Liver (tissue), 9 donors: ENCODE measurements around the gene ZNF280B. TPM values are rescaled to one million over a fixed set of nuclear protein-coding genes. Genes with fewer than 3 reads are reported as not detected.

Source experiments
- DNase-seq: peaks from one replicate; pipeline ENCODE4 v3.0.0-alpha.2; 2017; ENCODE audit warnings: low spot score
- H3K27ac ChIP-seq, 2 donors: one replicate each; pipeline ENCODE4 v1.7.0; 2013; ENCODE audit warnings: inconsistent platforms in 2 of 2, low read length in 2 of 2, control low read depth in 1 of 2, low read depth in 1 of 2, mild to moderate bottlenecking in 1 of 2
- H3K27me3 ChIP-seq, 4 donors: one replicate each; pipeline versions ENCODE4 v1.6.1 to v1.7.0; 2013; ENCODE audit warnings: low read length in 3 of 4, inconsistent platforms in 1 of 4, mild to moderate bottlenecking in 1 of 4, moderate library complexity in 1 of 4; ENCODE audit not compliant: control insufficient read depth in 4 of 4, insufficient read depth in 4 of 4
- H3K36me3 ChIP-seq, 4 donors: one replicate each; pipeline versions ENCODE4 v1.6.1 to v1.7.0; 2013; ENCODE audit warnings: low read length in 3 of 4, mild to moderate bottlenecking in 3 of 4, low read depth in 1 of 4, moderate library complexity in 1 of 4; ENCODE audit not compliant: control insufficient read depth in 4 of 4, insufficient read depth in 3 of 4
- H3K4me1 ChIP-seq, 4 donors: one replicate each; pipeline versions ENCODE4 v1.6.1 to v1.7.0; 2013; ENCODE audit warnings: low read length in 3 of 4, mild to moderate bottlenecking in 3 of 4, moderate library complexity in 1 of 4; ENCODE audit not compliant: control insufficient read depth in 4 of 4, insufficient read depth in 4 of 4
- H3K4me3 ChIP-seq, 3 donors: one replicate each; pipeline versions ENCODE4 v1.6.1 to v1.7.0; 2013; ENCODE audit warnings: low read length in 3 of 3, control low read depth in 1 of 3, low read depth in 1 of 3, mild to moderate bottlenecking in 1 of 3
- H3K9ac ChIP-seq, 2 donors: one replicate each; pipeline ENCODE4 v1.7.0; 2013; ENCODE audit warnings: low read length in 2 of 2, mild to moderate bottlenecking in 2 of 2, moderate library complexity in 2 of 2, control low read depth in 1 of 2, low read depth in 1 of 2
- H3K9me3 ChIP-seq, 4 donors: one replicate each; pipeline versions ENCODE4 v1.6.1 to v1.7.0; 2013; ENCODE audit warnings: low read length in 3 of 4; ENCODE audit not compliant: control insufficient read depth in 4 of 4
- EGR1 ChIP-seq, 2 donors: IDR thresholded peaks; 2 replicates each; pipeline ENCODE4 v1.6.1; 2016 to 2018; ENCODE audit warnings: antibody characterized with exemption in 2 of 2, low read depth in 2 of 2
- FOXA1 ChIP-seq: IDR thresholded peaks from 2 replicates; pipeline ENCODE4 v1.6.1; 2016; ENCODE audit warnings: antibody characterized with exemption
- FOXA2 ChIP-seq: IDR thresholded peaks from 2 replicates; pipeline ENCODE4 v1.6.1; 2016; ENCODE audit warnings: antibody characterized with exemption
- GABPA ChIP-seq, 2 donors: IDR thresholded peaks in 1 of 2; conservative IDR thresholded peaks in 1 of 2; 2 replicates each; pipeline ENCODE4 v1.6.1; 2016; ENCODE audit warnings: antibody characterized with exemption in 2 of 2, mild to moderate bottlenecking in 1 of 2, moderate library complexity in 1 of 2
- HNF4A ChIP-seq, 2 donors: conservative IDR thresholded peaks; 2 replicates each; pipeline ENCODE4 v1.6.1; 2016; ENCODE audit warnings: antibody characterized with exemption in 2 of 2, mild to moderate bottlenecking in 2 of 2
- HNF4G ChIP-seq: IDR thresholded peaks from 2 replicates; pipeline ENCODE4 v1.6.1; 2016; ENCODE audit warnings: antibody characterized with exemption
- JUND ChIP-seq, 2 donors: IDR thresholded peaks; 2 replicates each; pipeline ENCODE4 v1.6.1; 2016; ENCODE audit warnings: antibody characterized with exemption in 2 of 2
- NR2F2 ChIP-seq: IDR thresholded peaks from 2 replicates; pipeline ENCODE4 v1.6.1; 2016; ENCODE audit warnings: antibody characterized with exemption
- RAD21 ChIP-seq, 2 donors: IDR thresholded peaks; 2 replicates each; pipeline ENCODE4 v1.6.1; 2016; ENCODE audit warnings: antibody characterized with exemption in 2 of 2, mild to moderate bottlenecking in 2 of 2
- RXRA ChIP-seq, 2 donors: IDR thresholded peaks; 2 replicates each; pipeline ENCODE4 v1.6.1; 2017 to 2018; ENCODE audit warnings: antibody characterized with exemption in 2 of 2, mild to moderate bottlenecking in 1 of 2
- SP1 ChIP-seq: IDR thresholded peaks from 2 replicates; pipeline ENCODE4 v1.6.1; 2018; ENCODE audit warnings: antibody characterized with exemption, mild to moderate bottlenecking
- TAF1 ChIP-seq: conservative IDR thresholded peaks from 2 replicates; pipeline ENCODE4 v1.6.1; 2016; ENCODE audit warnings: antibody characterized with exemption, mild to moderate bottlenecking
- YY1 ChIP-seq: IDR thresholded peaks from 2 replicates; pipeline ENCODE4 v1.6.1; 2016; ENCODE audit warnings: antibody characterized with exemption, mild to moderate bottlenecking
- WGBS: extraction: QIAGEN DNeasy Blood & Tissue Kit; methylation state at CpG from one replicate; pipeline ENCODE4 v1.1.7; 2013; 5-methylcytosine and 5-hydroxymethylcytosine counted together
- polyA plus RNA-seq, 2 donors: library from polyadenylated mRNA; stranded (reverse) in 1 of 2; unstranded in 1 of 2; fragments of 200-250 nt in 1 of 2; fragments of >200 nt in 1 of 2; fragmentation: Nextera tagmentation in 1 of 2; extraction: Ambion mirVana in 1 of 2; gene quantifications; one replicate each; pipeline versions ENCODE4 v1.2.1 to v1.2.3, GENCODE V29; 2013 to 2015
- total RNA-seq, 2 donors: library from RNA; depleted of rRNA; stranded (reverse); fragments of >200 nt; gene quantifications; one replicate each; pipeline ENCODE4 v1.2.3, GENCODE V29; 2014
- TF ChIP-seq, protein P1 (sequence below): fragments of 150-350 bp; IDR thresholded peaks from 2 replicates; pipeline ENCODE4 v1.5.1; 2017; ENCODE audit warnings: improper control_type of control experiment, low read depth, low read length; ENCODE audit not compliant: missing input control
- TF ChIP-seq, protein P2 (sequence below): IDR thresholded peaks from 2 replicates; pipeline ENCODE4 v1.6.1; 2016; ENCODE audit warnings: antibody characterized with exemption
- TF ChIP-seq, protein P3 (sequence below): IDR thresholded peaks from 2 replicates; pipeline ENCODE4 v1.6.1; 2016; ENCODE audit warnings: antibody characterized with exemption
- TF ChIP-seq, protein P4 (sequence below): IDR thresholded peaks from 2 replicates; pipeline ENCODE4 v1.6.1; 2016; ENCODE audit warnings: antibody characterized with exemption
- donor health status: healthy.
- donor health status: healthy.
- donor health status: healthy.
- donor health status: healthy.
- donor health status: healthy.

ZNF280B gene
- total and polyA plus RNA-seq, 4 donors, result 0.03 to 0.84 (median 0.06) TPM

DNA sequence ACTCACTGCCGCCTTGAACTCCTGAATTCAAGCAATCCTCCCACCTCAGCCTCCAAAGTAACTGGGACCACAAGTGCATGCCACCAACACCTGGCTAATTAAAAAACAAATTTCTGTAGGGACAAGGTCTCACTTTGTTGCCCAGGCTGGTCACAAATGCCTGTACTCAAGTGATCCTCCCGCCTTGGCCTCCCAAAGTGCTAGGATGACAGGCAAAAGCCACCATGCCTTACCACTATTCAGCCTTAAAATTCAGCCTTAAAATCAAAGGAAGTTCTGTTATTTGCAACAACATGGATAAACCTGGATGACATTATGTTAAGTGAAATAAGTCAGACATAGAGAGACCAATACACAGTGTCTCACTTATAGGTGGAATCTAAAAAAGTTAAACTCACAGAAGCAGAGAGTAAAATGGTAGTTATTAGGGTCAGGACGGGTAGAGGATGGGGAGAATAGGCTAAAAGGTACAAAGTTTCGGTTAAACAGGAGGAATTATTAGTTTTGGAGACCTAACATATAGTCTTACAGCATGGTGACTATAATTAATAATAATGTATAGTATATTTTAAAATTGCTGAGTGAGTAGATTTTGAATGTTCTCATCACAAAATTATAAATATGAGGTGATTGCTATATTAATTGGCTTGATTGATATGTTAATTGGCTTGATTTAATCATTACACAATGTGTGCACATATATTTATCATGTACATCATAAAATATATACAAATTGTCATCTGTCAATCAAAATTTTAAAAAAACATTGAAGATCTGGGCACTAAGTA is 17.8 kb upstream of the ZNF280B start:
- TF ChIP-seq, protein P1, sequence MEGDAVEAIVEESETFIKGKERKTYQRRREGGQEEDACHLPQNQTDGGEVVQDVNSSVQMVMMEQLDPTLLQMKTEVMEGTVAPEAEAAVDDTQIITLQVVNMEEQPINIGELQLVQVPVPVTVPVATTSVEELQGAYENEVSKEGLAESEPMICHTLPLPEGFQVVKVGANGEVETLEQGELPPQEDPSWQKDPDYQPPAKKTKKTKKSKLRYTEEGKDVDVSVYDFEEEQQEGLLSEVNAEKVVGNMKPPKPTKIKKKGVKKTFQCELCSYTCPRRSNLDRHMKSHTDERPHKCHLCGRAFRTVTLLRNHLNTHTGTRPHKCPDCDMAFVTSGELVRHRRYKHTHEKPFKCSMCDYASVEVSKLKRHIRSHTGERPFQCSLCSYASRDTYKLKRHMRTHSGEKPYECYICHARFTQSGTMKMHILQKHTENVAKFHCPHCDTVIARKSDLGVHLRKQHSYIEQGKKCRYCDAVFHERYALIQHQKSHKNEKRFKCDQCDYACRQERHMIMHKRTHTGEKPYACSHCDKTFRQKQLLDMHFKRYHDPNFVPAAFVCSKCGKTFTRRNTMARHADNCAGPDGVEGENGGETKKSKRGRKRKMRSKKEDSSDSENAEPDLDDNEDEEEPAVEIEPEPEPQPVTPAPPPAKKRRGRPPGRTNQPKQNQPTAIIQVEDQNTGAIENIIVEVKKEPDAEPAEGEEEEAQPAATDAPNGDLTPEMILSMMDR, result no peak
- no peak for TF ChIP-seq TAF1
- Histone ChIP-seq H3K27me3 (no peaks in the 10 kb centered on the region), H3K27ac (no peak overlapping the region), H3K4me3 (no peak overlapping the region), H3K36me3 (no peaks in the 10 kb centered on the region), H3K9me3 (no peaks in the 10 kb centered on the region), H3K9ac (no peak overlapping the region), H3K4me1 (no peaks in the 10 kb centered on the region)
- WGBS, result 81% methylated on average over 4 of the region's 4 CpGs
- no peak for DNase-seq

DNA sequence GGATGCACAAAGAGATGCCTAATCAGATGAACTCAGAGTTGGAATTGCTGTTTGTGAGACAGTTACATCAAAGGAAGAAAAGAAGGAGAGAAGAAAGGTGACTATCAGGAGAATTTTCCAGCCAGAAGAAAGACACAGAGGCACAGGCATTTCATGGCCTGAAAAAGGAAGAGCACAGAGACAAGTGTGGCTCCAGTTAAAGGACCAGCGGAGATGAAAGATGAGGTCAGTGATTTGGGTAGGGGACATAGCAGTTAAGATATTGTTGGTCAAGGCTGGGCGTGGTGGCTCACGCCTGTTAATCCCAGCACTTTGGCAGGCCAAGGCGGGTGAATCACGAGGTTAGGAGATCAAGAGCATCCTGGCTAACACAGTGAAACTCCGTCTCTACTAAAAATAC is 15.0 kb upstream of the ZNF280B start:
- no peak for DNase-seq
- no peaks in the 10 kb centered on the region for H3K4me1 ChIP-seq
- H3K9ac ChIP-seq, result no peak overlapping the region
- peaks cover 0 to 3% (median 0%) of the 10 kb centered on the region in 4 donors for H3K27me3 ChIP-seq
- H3K36me3 ChIP-seq, result no peaks in the 10 kb centered on the region
- TF ChIP-seq SP1 (no peak), RXRA (IDR thresholded peaks at IDR 0.05) (no peak), JUND (IDR thresholded peaks at IDR 0.05) (no peak), TAF1 (no peak)
- TF ChIP-seq, protein P2, sequence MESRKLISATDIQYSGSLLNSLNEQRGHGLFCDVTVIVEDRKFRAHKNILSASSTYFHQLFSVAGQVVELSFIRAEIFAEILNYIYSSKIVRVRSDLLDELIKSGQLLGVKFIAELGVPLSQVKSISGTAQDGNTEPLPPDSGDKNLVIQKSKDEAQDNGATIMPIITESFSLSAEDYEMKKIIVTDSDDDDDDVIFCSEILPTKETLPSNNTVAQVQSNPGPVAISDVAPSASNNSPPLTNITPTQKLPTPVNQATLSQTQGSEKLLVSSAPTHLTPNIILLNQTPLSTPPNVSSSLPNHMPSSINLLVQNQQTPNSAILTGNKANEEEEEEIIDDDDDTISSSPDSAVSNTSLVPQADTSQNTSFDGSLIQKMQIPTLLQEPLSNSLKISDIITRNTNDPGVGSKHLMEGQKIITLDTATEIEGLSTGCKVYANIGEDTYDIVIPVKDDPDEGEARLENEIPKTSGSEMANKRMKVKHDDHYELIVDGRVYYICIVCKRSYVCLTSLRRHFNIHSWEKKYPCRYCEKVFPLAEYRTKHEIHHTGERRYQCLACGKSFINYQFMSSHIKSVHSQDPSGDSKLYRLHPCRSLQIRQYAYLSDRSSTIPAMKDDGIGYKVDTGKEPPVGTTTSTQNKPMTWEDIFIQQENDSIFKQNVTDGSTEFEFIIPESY, result no peak
- H3K4me3 ChIP-seq, result no peak overlapping the region
- H3K27ac ChIP-seq, result no peak overlapping the region
- H3K9me3 ChIP-seq, result no peaks in the 10 kb centered on the region
- 83% methylated on average over 6 of the region's 6 CpGs for WGBS

DNA sequence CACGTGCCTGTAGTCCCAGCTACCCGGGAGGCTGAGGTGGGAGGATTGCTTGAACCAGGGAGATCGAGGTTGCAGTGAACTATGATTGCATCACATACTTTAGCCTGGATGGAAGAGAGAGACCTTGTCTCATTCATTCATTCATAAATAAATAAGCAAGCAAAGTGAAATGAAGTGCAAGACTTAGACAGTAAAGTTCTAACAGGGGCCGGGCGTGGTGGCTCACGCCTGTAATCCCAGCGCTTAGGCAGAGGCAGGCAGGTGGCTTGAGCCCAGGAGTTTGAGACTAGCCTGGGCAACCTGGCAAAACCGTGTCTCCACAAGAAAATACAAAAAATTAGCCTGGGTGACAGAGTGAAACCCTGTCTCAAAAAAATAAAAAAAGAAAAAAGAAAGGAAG is 13.1 kb upstream of the ZNF280B start:
- DNase-seq, result no peak
- 85% methylated on average over 8 of the region's 8 CpGs for WGBS
- Histone ChIP-seq H3K36me3 (no peaks in the 10 kb centered on the region), H3K4me3 (no peak overlapping the region), H3K27me3 (peaks cover 0 to 6% (median 0%) of the 10 kb centered on the region in 4 donors), H3K9ac (no peak overlapping the region), H3K4me1 (no peaks in the 10 kb centered on the region), H3K27ac (no peak overlapping the region), H3K9me3 (no peaks in the 10 kb centered on the region)
- TF ChIP-seq, protein P1, result no peak
- TF ChIP-seq RXRA (IDR thresholded peaks at IDR 0.05) (no peak), HNF4A (conservative IDR thresholded peaks at IDR 0.05) (no peak), HNF4G (no peak), TAF1 (no peak), FOXA2 (no peak), SP1 (no peak), GABPA (IDR thresholded peaks at IDR 0.05 in 1 of 2, conservative IDR thresholded peaks at IDR 0.05 in 1 of 2) (no peak), EGR1 (IDR thresholded peaks at IDR 0.05; ENCODE audit: low read depth in 2 of 2) (no peak), YY1 (no peak), RAD21 (IDR thresholded peaks at IDR 0.05) (no peak), NR2F2 (no peak), JUND (IDR thresholded peaks at IDR 0.05) (no peak), FOXA1 (no peak)
- TF ChIP-seq, protein P3, sequence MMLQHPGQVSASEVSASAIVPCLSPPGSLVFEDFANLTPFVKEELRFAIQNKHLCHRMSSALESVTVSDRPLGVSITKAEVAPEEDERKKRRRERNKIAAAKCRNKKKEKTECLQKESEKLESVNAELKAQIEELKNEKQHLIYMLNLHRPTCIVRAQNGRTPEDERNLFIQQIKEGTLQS, result no peak
- TF ChIP-seq, protein P4, sequence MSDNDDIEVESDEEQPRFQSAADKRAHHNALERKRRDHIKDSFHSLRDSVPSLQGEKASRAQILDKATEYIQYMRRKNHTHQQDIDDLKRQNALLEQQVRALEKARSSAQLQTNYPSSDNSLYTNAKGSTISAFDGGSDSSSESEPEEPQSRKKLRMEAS, result no peak
- TF ChIP-seq, protein P2, result no peak
